ENCODE measurements around the gene DLX6.
A peak's percentile ranks its signal among the peaks of the same experiment; 100 is the strongest.

DLX6 gene

GRCh38 chr7:96996111-96996957, 9.0 kb upstream of the DLX6 start:
- DNase-seq (ENCODE audit: low read depth) = no peak

- no peak for DNase-seq (ENCODE audit: low read depth)
Observed at GRCh38 chr7:96996958-96997511, 8.3 kb upstream of the DLX6 start.

DNA sequence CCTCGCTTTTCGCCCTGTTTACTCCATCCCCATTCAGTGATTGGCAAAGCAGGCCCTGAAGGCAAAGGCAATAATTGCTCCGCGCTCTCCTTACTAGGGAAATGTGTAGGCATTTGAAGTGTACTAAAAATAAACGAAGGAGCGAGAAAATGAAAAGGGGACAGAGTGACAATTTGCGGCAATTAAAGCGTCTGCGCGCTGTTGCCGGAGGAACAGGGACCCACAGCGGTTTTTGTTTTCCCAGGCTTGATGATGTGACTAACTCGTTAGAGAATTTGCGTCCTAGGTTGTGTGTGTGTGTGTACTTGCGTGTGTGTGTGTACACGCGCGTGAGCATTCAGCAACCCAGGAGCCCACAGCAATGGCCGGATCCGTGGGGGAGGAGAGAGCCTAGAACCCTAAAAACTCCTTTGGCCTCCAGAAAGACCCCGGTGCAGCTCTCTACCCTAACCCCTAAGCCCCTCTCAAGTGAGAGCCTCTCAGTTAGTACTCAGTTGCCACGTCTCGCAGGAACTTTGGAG, 7.8 kb upstream of the DLX6 start:
- no peak for DNase-seq (ENCODE audit: low read depth)

DNA sequence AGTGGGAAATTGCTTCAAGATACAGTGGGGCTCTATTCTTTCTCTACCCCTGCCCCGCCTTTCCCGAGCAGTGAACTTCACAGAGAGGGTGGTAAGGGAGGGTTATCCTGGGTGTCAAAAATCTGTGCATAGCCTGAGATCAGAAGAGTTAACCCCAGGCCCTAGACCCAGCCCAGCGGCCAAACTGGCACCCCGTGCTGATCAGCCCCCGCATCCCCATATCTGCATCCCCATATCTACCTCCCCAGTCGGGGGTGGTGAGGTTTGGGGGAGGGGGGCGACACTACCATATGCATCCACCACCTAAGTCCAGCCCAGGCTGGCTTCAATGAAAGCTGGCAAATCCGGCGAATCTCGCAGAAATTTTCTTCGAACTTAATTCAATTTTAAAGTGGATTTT, 7.0 kb upstream of the DLX6 start:
- DNase-seq (ENCODE audit: low read depth) = no peak

DNA sequence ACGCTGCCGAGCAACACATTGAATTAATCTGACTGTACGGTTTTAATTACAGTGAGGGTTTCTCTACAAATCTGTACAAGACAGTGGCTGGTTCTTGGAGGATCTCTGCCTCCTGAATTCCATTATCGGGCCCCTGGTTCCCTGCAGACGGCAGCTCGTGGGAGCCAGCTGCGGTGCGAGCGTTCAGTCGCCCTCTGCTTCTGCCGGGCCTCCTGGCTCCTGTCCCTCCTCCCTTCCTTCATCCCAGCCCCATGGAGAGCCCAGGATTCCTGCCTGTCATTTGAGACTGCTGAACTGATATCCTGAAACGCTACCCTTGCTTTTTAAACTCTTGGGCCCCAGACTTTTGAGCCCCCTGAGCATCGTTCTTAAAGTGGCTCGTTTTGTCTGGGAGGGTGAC, 6.6 kb upstream of the DLX6 start:
- DNase-seq (ENCODE audit: low read depth) = no peak

DNA sequence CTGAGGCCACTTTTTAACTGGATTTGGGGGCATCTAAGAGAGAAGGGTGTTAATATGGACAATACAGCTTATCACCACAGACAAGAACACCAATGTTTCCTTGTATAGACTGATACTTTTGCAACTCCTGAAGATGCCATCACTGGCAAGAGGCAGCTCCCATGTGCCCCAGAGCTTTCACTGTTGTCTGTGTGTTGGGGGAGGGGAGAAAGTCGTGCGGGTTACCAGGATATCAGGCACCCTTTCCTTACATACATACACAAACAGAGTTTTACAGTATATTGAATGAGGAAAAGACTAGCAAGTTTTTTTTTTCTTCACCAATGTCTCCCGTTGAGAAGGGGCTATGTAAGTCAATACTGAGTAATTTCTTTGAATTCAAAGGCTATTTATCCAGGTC, 4.1 kb upstream of the DLX6 start:
- DNase-seq (ENCODE audit: low read depth) = no peak

DNA sequence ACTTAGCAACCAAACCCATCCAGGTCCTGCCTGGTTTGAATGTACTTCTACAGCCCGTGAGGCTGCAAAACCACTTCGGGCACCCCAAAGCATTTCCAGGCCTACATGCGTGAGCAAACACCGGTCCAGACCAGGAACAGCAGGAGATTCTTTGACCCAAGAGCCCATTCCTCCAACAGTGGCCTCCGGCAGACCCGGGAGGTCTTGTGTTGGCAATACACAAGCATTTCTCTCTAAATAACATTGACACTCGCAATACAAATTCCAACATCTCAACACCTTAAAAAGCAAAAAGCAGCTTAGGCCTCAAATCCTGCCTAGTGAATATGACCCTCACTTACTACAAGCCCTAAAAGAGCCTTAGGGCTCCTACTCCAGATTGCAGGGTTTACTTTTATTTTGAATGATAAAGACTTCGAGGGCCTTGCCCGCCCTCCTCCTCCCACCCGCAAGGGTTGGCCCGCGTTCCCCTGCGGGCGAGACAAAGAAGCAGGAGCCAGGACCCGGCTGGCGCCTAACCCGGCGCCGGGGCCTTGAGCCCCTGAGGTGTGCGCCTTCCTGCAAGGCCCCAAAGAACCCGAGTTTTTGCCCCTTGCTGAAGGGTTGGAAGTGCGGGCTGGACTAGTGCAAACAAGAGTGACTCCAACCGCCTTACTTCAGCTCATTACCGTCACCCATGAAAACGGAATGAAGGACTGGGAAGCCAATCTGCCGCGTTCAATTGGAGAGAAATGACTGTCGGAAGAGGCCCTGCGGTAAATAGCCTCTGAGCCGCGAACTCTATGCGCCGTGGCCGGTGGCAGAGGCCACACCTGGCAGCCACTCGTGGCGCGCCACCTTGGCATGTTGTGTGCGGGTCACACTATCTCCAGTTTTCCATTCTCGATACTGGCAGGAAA, 3.4 kb upstream of the DLX6 start:
- DNase-seq (ENCODE audit: low read depth) = no peak

DNA sequence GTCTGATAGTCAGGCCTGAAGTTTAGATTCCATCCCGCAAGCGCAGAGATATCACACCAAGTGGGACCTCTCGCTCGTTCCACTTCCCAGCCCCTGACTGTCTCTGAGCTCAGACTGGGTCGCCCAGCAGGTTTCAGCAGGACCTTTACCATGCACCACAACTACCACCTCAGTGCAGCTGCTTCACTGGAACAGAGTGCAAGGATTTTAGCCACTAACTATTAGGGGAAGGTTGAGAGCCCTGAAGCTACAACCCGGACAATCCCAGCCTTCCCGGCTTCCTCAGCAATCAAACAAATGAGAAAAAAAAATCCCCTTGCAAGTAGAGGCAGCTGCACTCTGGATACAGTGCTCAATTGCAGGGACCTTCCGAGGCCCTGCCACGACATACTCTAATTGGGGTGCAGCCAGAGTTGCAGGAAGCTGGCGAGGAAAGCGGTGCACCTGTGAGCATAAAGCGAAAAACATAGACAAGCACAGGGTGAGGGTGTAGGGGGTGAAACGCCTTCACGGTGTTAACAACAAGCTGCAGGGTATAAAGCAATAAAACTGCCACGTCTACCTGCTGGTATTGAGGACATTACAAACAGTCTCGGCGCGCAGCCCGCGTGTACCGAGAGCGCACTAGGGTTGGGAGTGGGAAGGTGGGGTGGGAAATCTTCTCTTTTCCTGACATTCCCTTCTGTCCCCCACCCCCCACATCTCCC, 2.6 kb upstream of the DLX6 start:
- DNase-seq (ENCODE audit: low read depth) = no peak

DNA sequence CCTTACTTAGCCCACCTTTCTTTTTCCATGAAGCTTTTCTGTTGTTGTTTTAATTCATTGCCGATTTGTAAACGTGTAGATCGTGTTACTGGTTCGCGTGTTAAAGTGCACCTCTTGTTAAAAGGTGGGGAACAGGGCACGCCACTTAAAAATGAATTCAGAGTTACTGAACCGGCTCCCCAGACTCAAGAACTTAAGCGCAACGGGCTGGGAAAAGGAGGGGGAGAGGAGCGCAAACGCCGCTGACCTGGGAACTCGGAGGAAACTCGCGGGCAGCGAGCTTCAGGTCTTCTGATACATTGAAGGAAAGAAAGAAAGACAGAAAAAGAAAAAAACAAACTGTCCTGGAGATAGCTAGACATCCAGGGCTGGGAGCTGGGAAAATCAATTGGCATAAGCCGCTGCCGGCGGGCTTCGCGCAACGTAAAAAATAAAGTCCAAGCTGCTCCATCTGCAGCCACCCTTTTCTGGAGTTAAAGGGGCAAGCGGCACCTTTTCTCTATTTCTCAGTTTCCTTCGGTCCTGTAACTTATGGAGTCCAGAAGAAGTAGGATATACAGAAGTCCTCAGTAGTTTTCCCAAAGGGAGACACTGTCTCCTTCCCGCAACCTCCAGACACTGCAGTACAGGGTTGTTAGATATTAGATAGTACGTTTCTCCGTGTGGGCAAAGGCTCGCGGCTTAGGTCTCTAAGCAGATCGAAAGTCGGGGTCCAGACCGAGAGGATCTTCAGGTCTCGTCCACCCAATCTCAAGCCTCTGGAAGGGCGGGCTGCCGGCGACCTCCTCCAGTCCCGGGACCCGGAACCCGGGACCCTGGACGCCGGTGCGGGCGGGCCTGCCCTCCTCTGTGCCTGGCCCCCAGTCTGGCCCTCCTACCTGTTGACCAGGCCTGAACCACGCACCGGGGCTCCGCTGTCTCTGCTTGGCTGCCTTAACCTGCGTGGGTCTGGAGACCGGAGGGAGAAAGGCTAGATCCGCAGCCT, 1.8 kb upstream of the DLX6 start:
- DNase-seq (ENCODE audit: low read depth) = no peak

DNA sequence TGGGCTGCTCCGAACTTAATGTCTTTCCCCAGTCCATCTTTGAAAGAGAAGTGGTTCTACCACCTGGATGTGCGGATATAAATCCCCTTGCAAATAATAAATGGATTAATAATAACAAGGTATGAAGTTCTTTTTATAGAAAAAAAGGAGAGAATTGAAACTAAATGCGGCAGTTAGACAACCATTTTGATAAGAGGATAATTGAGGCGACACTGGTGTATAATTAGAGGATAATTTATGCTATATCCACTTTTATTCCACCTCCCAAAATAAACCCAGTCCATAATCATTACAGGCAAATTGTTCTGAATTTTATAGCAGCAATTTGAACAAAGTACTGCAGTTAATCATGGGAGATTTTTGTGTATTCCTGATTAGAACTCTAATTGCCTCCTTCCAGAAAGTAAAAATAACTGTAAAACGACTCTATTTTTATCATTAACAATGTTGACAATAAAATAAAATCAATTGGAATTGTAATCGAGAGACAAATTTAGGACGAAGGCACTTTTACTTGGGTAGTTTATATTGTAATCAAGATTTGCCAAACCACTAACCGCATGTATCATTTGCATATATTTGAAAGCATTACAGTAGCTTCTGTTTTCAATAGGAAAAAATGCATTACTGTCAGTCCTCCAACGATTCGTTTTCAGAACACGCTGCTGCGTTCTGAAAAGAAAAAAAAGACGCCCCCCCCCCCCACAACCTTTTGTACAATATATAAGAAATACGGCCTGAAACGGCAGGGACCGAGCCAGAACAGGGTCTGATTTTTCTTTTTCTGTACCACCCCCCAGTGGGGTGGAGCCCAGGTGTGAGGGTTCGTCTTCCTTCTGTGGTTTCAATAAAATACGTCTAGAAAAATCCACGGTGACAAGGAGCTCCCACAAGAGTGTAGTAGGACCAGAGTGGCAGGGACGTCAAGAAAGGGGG, 838 bp upstream of the DLX6 start:
- DNase-seq (ENCODE audit: low read depth) = no peak

DNA sequence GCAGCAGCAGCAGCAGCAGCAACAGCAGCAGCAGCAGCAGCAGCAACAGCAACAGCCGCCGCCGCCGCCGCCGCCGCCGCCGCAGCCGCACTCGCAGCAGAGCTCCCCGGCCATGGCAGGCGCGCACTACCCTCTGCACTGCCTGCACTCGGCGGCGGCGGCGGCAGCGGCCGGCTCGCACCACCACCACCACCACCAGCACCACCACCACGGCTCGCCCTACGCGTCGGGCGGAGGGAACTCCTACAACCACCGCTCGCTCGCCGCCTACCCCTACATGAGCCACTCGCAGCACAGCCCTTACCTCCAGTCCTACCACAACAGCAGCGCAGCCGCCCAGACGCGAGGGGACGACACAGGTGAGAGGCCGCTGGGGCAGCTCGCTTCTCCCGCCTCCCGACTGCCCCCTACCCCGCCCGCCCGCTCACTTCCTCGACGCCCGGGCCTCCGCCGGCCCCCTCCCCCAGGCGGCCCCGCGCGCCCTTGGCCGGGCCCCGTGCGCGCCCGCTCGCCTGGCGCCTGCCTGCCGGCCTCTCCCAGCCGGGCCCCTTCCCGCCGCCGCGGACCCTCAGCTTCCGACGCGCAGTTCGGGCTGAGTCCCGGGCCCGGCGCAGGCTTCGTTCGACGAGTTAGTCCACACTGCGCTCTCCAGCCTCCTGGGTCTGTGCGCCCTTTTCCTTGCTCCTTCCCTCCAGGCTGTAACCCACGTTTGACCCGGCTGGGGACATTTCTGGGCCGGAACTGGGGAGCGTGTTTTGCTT, 882 bp downstream of the DLX6 start:
- peak; percentile 51 for DNase-seq (ENCODE audit: low read depth)

DNA sequence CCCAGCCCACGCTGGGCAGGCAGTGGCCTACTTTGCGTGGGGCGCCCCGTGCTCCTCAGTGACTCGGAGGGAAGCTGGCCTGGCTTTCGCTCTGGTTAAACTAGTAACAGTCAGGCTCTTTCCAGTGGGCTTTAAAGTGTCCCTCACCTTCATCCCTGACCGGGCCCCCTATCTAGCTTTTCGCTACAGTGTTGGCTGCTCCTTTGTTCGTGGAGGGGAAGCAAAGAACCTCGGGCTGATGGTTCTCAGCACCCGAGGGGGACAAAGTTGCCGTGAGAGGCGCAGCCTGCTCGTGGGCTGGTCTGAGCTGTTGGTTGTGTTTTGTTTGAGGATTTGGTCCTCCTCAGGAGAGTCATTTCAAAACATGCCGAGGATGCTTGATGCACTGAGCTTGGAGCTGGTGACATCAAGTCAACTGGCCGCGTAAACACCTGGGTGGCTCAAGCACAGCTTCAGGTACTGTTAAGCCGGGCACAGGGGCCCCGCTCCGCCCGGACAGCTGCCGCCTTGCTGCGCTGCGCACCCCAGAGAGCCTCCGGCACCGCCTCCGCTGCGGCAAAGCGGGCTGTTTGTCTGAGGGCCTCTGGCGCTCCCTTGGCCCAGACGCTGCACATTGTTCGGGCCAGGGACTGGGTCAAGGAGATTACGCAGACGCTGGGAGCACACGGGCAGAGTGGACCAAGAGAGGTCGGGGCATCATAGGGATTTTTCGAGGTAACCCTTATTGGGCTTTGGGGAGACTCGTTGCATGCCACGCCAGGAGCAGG, 1.6 kb downstream of the DLX6 start:
- DNase-seq (ENCODE audit: low read depth) = no peak

DNA sequence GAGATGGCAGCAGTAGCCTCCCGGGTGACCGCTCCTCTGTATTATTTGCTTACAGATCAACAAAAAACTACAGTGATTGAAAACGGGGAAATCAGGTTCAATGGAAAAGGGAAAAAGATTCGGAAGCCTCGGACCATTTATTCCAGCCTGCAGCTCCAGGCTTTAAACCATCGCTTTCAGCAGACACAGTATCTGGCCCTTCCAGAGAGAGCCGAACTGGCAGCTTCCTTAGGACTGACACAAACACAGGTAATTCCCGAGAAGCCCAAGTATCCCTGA, 2.2 kb downstream of the DLX6 start:
- no peak for DNase-seq (ENCODE audit: low read depth)

DNA sequence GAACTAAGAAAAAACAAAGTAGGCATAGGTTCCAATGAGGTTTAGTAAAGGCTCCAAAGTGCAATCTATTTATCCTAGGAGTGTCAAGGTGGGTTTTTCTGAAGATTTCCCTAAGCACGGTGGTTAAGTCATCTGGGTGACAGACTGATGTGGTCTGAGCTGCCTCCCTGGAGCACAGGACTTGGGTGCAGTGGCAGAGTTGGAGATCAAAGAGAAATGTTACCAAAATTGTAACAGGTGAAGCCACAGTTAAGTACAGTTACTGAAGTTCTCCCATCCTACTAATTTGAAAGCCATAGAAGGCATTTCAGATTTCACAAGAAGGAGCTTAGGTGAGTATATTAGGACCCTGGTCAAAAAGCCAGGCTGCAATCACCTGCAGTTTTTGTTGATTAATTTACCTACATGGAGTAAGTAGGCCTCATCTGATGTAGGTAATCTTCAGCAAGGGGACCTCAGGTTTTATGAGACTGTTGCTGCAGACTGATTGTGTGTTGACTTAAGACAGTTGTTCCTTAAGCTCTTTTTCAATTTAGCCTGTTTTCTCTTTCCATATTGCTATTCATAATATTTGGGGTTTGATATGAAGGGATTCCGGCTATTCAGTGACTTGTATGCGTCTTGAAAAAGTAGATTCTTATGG, 3.0 kb downstream of the DLX6 start:
- DNase-seq (ENCODE audit: low read depth) = no peak

GRCh38 chr7:97009753-97010732, 4.7 kb downstream of the DLX6 start:
- no peak for DNase-seq (ENCODE audit: low read depth)

GRCh38 chr7:97011104-97011503, 5.8 kb downstream of the DLX6 start:
- no peak for DNase-seq (ENCODE audit: low read depth)
